Left hindlimb (tissue), 1 donor: Measurements from ENCODE around the gene BTBD6.
A peak's percentile ranks its signal among the peaks of the same experiment; 100 is the strongest.

Experiments
- DNase-seq: peaks from one replicate; pipeline ENCODE4 v3.0.0-alpha.2; 2018

BTBD6 gene

DNA sequence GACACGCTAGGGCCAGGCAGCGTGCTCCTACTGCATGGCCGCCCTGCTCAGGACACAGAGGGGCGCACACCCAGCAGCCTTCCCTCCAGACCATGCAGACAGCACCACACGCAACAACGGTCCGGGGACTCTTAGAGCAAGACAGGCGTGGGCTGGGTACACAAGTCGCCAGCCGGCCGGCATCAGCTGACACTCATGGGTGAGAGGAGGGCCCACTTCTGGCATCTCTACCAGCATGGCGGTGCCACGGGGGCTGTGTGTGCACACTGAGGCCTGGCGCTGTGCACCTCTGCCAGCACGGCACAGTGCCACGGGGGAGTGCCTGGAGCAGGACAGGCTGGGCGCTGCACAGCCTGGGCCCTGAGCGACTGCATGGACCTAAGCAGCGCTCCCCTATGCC lies 6.7 kb upstream of the BTBD6 start:
- no peak for DNase-seq

DNA sequence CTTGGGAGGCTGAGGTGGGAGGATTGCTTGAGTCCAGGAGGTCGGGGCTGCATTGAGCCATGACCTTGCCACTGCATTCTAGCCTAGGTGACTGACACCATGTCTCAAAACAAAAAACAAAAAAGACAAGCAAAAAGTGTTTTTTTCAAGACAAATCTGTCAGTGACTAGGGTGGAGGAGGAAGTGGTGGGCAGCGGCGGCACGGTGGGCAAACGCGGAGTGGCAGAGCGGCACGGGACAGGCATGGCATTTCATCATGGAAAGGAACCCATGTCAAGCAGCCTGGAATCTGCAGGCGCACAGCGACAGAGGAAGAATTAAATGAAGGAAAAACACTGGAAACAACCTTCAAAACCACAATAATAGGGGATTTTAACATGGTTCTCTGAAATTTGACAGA lies 4.0 kb upstream of the BTBD6 start:
- no peak for DNase-seq

DNA sequence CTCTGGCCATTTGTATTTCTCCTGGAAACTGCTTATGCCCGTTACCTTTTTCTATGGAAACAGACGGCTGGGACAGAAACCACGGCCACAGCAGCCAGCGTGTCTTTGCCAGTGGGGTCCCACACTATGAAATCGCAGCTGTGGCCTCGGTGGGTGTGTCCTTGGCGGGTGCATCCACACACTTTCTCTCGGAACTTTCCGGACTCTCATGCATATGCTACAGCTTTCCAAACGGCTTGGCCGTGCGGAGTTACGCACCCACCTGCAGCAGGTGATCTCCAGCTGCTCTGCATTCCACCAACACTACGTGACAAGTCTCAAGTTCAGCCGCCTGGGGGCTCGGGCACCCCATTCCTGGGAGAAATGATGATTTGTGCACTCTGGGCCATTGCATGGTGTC lies 1.3 kb upstream of the BTBD6 start:
- no peak for DNase-seq

DNA sequence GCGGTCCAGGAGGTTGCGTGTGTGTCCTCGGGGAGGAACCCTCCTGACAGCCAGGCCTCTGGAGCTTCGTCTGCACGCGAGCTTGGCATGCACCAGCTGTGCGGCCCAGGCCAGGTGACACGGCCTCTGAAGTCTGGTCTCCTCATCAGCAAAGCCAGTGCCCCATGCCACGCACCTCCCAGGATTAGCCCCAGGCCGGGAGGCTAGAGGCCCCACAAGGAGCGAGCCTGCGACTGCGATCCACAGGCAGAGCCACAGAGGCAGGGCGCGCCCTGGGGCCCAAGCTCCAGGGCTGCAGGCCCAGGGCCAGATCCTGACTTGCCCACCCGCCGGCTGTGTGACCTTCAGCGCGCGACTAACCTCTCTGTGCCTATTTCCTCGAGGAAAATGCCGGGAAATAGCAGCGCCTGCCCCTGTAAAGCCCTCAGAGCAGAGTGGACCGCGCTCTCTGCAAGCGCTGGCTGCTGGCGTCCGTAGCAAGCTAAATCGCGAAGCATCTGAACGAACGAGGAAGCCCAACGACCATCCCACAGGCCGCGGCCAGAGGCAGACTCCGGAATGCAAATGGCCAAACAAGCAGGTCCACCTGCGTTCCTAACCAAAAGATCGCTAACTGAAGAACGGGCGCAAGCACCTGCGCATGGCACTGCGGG lies 492 bp upstream of the BTBD6 start:
- no peak for DNase-seq

DNA sequence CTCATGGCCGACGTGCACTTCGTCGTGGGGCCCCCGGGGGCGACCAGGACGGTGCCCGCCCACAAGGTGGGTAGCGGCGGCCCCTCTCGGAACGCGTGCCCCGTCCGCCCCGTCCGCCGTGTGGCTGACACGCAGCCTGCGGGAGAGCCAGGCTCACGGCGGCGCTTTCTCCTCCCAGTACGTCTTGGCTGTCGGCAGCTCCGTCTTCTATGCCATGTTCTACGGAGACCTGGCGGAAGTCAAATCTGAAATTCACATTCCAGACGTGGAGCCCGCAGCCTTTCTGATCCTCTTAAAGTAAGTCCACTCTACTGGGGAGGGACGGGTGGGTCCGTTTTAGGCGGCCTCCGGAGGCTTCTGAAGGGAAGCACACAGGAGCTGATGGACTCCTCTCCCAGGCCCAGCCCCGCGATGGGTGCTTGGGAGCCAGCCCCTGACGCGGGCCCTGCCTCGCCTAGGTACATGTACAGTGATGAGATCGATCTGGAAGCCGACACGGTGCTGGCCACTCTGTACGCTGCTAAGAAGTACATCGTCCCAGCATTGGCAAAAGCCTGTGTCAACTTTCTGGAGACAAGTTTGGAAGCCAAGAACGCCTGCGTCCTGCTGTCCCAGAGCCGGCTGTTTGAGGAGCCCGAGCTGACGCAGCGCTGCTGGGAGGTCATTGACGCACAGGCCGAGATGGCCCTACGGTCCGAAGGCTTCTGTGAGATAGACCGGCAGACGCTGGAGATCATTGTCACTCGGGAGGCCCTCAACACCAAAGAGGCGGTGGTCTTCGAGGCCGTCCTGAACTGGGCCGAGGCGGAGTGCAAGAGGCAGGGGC lies 1.1 kb downstream of the BTBD6 start:
- peak; percentile 60 for DNase-seq

DNA sequence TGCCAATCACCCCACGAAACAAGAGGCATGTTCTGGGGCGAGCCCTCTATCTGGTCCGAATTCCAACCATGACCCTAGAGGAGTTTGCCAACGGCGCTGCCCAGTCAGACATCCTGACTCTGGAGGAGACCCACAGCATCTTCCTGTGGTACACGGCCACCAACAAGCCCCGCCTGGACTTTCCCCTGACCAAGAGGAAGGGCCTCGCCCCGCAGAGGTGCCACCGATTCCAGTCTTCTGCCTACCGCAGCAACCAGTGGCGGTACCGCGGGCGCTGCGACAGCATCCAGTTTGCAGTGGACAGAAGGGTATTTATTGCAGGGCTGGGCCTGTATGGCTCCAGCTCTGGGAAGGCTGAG lies 1.7 kb downstream of the BTBD6 start:
- DNase-seq: no peak

DNA sequence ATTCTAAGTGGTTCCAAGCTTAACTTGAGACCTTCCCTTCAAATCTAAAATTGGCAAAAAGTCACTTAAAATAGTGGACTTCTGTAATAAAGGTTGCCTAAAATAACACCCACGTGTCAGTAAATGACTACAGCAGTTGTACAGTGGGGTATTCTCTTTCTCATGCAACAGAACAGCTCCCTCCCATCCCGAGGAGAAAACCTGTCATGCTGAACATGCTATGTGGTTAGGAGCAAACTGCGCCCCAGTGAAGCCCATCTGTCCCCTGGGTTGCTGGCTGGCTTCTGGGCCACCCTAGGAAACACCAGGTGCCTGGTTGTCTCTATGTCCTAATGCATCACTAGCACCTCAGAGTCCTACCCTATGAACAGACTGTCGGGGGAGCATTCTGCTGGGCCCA lies 2.7 kb downstream of the BTBD6 start:
- no peak for DNase-seq

DNA sequence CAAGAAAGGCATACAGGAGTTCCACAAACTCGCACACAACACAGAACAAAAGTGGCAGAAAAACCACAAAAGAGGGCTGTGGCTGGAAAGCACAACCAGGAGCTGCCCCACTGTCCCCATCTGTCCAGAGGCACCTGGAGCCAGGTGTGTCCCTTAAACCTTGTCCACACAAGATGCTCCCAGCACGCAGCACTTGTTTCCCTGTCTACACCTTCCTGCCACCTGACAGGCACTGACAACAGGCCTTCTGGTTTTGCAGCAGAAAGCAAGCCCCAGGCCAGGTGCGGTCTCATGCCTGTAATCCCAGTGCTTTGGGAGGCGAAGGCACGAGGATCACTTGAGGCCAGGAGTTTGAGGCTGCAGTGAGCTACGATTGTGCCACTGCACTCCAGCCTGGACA lies 3.6 kb downstream of the BTBD6 start:
- no peak for DNase-seq

DNA sequence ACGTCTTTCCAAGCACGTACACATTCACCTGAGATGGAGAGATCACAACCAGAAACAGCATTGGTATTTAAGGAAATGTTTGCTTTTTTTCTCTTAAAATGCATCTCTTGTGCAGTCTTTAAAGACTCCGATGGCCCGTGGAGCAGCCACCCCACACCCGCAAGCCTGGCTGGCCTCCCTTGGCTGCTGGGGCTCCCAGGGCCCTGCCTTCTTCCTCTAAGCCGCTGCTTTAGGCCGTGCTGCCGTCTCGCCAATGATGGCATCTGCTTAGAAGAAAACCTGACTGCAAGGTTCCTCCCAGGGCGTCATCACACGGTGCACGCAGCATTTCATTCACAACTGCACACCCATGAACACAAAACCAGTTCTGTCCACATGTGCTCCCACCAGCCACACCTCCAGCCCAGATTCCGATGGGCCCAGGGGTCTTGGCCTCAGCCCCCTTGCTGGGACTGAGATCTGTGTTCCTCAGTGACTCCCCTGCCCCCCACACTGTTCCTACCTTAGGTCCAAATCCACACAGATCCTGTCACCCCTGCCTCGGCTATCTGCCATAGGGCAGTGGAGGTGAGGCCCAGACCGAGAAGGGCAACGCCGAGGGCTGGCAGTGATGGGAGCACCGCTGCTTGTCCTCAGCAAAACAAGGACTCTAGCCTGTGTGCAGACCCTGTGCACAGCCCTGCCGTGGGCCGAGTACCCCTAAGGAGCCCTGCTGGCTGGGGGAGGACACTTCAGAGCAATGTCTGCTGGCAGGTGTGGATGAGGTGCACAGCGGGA lies 4.4 kb downstream of the BTBD6 start:
- no peak for DNase-seq

DNA sequence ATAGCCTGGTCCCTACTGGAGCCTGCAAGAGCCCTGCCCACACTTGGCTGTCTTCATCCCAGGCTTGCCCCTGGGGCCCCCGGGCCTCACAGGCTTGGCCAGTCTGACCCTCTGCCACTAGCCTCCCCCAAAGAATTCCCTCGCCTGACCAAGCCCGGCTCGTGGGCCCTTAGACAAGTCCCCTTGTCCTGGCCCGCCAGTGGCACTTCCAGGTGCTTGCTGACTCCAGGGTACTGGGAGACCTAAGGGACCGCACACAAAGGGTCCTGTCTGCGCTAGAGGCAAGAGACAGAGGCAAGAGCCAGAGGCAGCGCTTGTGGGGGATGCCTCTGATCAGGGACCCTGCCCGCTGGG lies 5.0 kb downstream of the BTBD6 start:
- no peak for DNase-seq

DNA sequence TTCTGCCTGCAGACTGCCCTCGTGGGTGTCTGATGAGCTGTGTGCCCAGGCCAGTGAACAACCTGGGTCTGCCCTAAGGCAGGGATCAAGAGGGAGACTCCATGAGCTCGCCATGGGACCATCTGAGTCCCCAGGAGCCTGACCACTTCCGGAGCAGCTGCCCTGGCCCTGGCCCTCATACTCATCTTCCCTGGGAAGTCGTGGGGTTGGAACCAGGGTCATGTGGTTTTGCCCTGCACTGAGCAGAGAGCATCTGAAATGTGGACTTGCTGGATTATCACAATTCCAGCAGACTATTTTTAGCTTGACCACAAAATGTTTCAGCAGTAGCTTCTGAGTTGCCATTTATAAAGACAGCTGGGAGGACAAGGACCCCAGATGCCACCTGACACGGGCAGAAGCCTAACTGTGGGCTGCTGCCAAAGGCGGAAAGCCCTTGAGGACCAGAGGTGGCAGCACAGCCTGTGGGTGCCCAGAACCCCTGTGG lies 6.7 kb downstream of the BTBD6 start:
- peak; percentile 64 for DNase-seq

DNA sequence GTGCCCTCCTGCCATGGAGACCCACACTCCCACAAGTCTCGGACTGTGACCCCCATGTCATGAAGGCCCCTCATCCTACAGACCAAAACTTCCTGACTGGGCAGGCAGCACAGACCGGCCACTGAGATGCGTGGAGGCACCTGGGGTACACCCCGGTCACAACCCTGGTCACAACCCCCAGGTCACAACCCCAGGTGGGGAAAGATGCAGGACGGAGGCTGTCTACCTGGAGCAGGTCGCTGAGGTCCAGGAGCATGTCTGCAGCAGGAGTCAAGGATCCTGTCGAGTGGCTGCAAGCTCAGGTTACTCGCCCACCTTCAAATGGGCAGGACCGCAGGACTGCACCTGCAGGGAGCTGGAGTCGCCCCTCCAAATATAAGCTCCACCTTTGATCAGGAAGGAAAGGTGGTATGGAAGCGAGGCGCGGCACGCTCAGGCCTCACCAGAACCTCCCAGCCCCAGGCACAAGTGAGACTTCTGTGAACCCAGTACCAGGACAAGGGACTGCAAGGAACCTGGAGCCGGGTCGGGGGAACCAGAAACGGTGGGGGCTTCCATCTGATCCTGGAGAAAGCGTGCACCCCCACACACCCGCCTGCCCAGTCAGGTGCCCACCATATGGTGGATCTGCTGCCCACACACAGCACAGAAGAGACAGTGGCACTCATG lies 8.1 kb downstream of the BTBD6 start:
- DNase-seq: no peak

DNA sequence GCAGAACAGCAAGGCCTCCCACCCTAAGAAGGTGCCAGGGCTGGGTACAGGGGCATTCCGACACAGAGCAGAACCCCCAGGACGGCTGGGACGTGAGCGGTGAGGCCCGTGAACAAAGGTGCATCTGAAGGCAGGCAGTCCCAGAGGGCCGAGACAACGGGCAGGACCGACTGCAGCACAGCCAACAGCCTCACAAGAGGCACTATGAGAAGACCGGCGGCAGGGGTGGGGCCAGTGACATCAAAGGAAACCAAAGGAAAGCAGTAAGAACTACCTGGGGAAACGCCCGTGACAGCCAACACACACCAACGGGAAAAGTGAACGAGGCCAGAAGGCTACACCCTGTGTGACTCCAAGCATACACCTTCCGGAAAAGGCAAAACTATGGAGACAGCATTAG lies 9.1 kb downstream of the BTBD6 start:
- DNase-seq: no peak

DNA sequence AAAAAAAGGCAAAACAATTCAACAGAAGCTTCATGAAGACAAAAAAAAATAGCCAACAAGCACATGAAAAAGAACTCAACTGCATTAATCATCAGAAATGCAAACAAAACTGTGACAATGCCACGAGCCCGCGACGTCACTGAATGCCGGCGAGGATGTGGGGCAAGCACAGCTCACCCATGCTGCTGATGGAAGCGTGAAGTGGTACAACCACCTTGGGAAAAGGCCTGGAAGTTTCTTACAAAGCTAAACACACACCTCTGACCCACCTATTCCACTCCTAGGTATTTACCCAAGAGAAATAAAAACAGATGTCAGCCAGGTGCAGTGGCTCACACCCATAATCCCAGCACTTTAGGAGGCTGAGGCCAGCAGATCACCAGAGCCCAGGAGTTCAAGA lies 10.5 kb downstream of the BTBD6 start:
- DNase-seq: no peak

DNA sequence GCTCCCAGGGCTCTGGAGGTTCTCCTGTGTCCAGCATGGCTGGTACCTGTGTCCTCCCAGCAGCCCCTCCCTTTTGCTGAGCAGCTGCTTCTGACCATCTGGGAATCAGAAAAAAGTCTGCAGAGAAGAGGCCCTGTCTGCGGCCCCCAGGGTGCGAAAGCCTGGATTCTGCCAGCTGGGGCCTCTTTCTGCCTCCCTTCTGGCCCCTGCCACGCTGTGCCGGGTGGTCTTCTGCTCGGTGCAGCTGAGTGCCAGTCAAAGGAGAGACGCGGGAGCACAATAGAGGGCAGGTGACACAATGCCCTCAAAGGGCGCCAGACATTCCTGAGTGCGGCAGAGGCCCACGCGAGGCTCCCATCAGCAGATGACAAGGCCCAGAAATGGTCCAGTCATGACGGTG lies 12.6 kb downstream of the BTBD6 start:
- DNase-seq: no peak

DNA sequence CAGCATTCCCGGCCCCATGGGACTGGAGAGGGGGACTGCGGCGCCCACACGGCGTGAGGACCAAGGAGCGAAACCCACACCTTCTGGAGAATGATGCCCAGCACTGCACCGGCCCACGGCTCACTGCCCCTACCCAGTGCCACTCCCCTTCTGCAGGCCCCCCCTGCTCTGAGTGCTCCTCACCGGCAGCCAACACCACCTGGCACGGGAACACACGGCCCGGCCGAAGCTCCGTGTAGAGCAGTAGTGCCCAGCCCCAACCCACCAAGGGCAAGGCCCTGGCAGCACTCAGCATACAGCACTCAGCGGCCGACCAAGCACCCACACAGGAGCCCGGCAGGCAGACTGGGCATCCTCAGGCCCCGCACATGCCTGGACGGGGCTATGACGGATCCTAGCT lies 13.4 kb downstream of the BTBD6 start:
- DNase-seq: no peak

DNA sequence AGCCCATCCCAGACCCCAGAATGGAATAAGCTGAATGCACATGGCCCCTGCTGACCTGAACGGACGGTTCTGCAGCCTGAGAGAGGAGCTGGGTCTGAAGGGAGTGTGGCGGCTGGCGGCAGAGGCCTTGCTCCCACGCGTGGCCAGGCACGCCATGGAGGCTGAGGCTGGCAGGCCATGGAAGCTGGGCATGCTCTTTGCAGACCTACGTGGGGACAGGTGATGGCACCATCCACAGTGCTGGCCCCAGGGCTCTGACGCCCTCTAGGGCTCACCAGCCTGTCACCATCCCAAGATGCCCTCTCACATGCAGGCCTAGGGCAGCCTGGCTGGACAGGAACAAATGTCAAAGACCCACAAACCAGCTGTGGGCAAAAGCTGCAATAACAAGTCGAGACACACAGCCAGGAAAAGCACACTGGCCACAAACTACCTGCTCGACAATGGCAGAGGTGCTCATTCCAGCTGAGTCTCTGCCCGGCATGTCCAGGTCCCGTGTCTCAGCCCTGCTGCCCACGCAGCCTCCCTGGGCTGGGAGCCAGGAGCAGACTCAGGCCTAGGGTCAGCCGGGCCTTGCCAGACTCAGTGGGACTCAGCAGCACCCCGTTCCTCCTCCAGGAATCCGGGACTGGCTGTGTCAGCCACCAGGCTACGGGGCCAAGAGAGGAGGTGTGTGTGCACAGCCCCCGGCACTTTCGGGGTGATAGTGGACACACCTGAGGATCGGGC lies 19.7 kb downstream of the BTBD6 start:
- no peak for DNase-seq

DNA sequence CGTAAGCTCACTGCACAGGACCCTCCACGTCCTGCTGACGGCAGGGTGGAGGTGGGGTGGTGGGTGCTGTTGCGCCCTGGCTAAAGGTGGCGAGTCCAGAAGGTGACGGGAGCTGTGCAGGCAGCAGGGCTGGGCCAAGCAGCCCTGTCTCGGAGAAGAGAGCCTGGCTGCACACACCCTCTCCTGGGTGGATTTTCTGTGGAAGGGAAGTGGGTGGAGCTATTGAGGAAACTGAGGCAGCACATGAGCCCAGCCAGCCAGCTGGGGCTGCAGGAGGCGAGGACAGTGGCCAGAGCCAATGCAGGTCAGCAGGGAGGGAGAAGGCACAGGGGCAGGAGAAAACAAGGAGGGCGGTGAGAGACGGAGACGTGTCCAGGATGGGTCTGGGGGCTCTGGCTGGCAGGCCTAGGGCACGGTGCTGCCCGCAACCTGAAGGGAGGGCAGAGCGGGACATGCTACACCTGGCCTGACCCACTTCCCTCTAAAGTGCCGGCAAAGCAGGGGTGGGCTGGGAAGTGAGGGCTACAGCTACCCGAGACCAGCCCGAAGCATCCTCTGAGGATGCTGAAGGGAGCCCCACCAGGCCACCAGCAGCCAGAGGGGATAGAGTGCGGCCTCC lies 20.5 kb downstream of the BTBD6 start:
- DNase-seq: no peak

DNA sequence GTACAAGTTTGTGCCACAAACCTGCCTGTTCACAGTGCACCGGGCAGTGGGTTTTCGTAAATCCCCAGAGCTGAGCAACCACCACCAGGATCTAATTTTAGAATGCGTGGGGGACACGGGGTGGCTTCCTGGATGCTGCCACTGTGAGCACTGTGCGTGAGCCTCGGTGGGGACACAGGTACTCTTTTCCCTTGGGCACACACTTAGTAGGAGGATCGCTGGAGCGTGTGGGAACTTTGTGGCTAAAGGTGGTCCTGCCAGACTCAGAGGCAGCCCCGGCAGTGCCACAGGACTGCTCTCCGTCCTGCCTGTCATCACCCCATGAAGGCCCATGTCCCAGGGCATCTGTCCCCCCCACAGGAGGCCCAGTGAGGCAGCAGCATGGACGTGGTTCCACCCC lies 21.1 kb downstream of the BTBD6 start:
- DNase-seq: no peak

DNA sequence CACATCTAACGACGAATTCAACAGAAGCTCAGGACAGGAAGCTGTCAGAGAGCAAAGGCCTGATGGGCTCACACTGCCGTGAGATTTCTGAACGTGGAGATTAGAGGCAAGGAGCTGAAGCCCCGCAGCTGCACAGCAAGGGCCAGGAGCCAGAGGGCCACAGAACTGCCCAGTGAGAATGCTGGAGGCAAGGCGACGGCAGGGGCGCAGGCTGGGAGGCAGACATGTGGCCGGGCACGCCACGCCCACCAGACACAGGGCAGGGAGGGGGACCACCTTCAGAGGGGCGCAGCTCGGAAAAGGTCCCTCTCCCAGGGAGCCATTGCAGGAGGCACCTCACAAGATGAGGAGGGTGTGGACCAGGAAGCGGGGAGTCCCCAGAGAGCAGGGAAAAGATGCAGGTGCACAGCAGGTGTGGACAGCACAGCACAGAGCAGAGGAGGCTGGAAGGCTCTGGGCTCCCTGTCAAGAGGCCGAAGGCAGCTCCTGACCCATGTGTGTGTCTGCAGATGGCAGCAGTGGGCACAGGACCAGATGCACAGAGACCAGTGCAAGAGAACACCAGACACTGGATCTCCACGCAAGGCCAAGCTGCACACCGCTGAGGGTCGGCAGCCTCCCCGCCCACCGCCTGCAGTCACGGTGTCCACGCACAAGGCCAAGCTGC lies 23.0 kb downstream of the BTBD6 start:
- DNase-seq: no peak

DNA sequence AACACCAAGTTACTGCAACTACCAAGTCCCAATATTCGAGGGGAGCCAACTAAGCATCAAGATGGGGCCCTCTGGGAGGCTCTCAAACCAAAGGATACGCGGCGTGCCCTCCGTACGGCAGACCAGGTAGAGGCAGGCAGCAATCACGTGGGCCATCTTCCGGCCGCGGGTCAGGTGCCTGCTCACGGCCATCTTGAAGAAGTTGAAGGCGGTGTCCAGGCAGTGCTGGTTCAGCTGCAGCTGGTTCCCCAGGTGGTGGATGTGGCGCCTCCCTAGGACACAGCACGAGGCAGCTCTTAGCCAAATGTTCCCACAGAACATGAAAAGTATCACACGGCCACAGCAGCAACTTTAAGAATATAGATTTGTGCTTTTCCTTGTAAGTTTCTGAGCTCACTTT lies 24.3 kb downstream of the BTBD6 start:
- DNase-seq: no peak

DNA sequence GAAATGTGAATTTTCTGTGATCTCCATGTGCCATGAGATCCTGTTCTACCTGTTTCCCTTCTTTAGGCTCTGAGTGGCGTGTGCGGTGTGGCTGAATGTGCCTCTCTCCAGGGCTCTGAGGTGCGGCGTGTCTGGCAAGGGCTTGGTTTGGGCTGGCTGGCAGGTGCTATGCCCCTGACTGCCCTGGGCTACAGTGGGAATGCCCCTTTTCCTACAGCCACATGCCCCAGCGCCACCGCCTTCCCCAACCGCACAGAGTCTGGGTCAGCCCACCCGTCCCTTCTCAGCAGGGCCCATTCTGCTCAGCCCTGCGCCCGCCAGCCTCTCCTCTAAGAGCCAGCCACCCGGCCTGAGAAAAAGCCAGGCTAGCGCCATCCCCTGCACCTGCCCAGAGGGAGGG lies 24.7 kb downstream of the BTBD6 start:
- DNase-seq: no peak
